A549 treated with Hydrocortisone at 1 μM for 4 hours (cell line): Measurements from ENCODE around the gene CYB561D1. TPM values are rescaled to one million over a fixed set of nuclear protein-coding genes. Genes with fewer than 3 reads are reported as not detected.

Experiments
- total RNA-seq: library from RNA; stranded (reverse); fragments of 200-300 nt; extraction: Qiagen RNA extraction; gene quantifications from 5 replicates; pipeline ENCODE4 v1.2.3, GENCODE V29; 2022

The CYB561D1 gene
- total RNA-seq: 4.3 to 4.8 TPM (median 4.6 TPM) in 5 replicates

GRCh38 chr1:109493805-109494539, at the start of gene CYB561D1:
TSS of gene CYB561D1 (plus strand) at chr1:109494094. CDS start at chr1:109494140, 46 bp downstream.

GRCh38 chr1:109466452-109467300, 27.2 kb upstream of the CYB561D1 start, which contains the start of gene SYPL2:
TSS of gene SYPL2 (plus strand) at chr1:109466546. CDS start at chr1:109466844, 298 bp downstream.

GRCh38 chr1:109483672-109484518, 10.0 kb upstream of the CYB561D1 start, which contains the start of gene ATXN7L2:
TSS of gene ATXN7L2 (plus strand) at chr1:109483905. CDS start at chr1:109483954, 49 bp downstream.

GRCh38 chr1:109509176-109510134, 15.6 kb downstream of the CYB561D1 start, which contains the start of gene AMIGO1:
TSS of gene AMIGO1 (minus strand) at chr1:109509727. CDS start at chr1:109508912, 815 bp downstream.

GRCh38 chr1:109539676-109540075, 45.8 kb downstream of the CYB561D1 start, which contains the start of gene GPR61:
TSS of gene GPR61 (plus strand) at chr1:109539872. CDS start at chr1:109543023, 3,151 bp downstream.

GRCh38 chr1:109548321-109549267, 54.7 kb downstream of the CYB561D1 start, which contains the start of gene GNAI3:
TSS of gene GNAI3 (plus strand) at chr1:109548615. CDS start at chr1:109548721, 106 bp downstream.

Other genes with a start within 250 kb of the CYB561D1 start
- 3.7 to 4.9 TPM (median 4.8 TPM) in 5 replicates for gene CELSR2, start 244.6 kb upstream of the CYB561D1 start, total RNA-seq
- 18.9 to 22.7 TPM (median 21.0 TPM) in 5 replicates for gene PSRC1, start 210.9 kb upstream of the CYB561D1 start, total RNA-seq
- gene MYBPHL, start 187.1 kb upstream of the CYB561D1 start, total RNA-seq: 0.23 to 0.38 TPM in 2 of 5 replicates, not detected in the others
- gene SORT1, start 96.2 kb upstream of the CYB561D1 start, total RNA-seq: 3.7 to 6.1 TPM (median 4.0 TPM) in 5 replicates
- gene PSMA5, start 67.6 kb upstream of the CYB561D1 start, total RNA-seq: 101 to 113 TPM (median 106 TPM) in 5 replicates
- 0.03 to 0.12 TPM (median 0.10 TPM) in 5 replicates for gene SYPL2, start 27.5 kb upstream of the CYB561D1 start, total RNA-seq
- gene ATXN7L2, start 10.2 kb upstream of the CYB561D1 start, total RNA-seq: 1.5 to 2.4 TPM (median 2.2 TPM) in 5 replicates
- 0.86 to 1.3 TPM (median 1.1 TPM) in 5 replicates for gene AMIGO1, start 15.6 kb downstream of the CYB561D1 start, total RNA-seq
- gene GPR61, start 45.8 kb downstream of the CYB561D1 start, total RNA-seq: not detected in 5 replicates
- 4.4 to 6.0 TPM (median 5.2 TPM) in 5 replicates for gene GNAI3, start 54.5 kb downstream of the CYB561D1 start, total RNA-seq
- gene GNAT2, start 125.5 kb downstream of the CYB561D1 start, total RNA-seq: 0.09 to 0.10 TPM (median 0.10 TPM) in 3 of 5 replicates, not detected in the others
- gene AMPD2, start 125.7 kb downstream of the CYB561D1 start, total RNA-seq: 18.7 to 24.9 TPM (median 21.9 TPM) in 5 replicates
- gene GSTM4, start 162.0 kb downstream of the CYB561D1 start, total RNA-seq: 8.8 to 9.9 TPM (median 8.9 TPM) in 5 replicates
- gene GSTM2, start 174.0 kb downstream of the CYB561D1 start, total RNA-seq: 3.2 to 4.1 TPM (median 3.5 TPM) in 5 replicates
- not detected in 5 replicates for gene GSTM1, start 193.7 kb downstream of the CYB561D1 start, total RNA-seq
- gene GSTM5, start 218.2 kb downstream of the CYB561D1 start, total RNA-seq: not detected in 5 replicates
- 22.0 to 26.7 TPM (median 24.5 TPM) in 5 replicates for gene GSTM3, start 246.9 kb downstream of the CYB561D1 start, total RNA-seq